Glutamatergic neuron (in vitro differentiated cells): ENCODE data around the gene MIPOL1. TPM values are rescaled to one million over a fixed set of nuclear protein-coding genes. Genes with fewer than 3 reads are reported as not detected.
"Not testable (repeated sequence)": the region's sequence is repeated elsewhere in the genome, so short reads cannot be mapped to it uniquely, and the experiment has no call there.

ENCODE experiments used
- DNase-seq: peaks from one replicate; pipeline ENCODE4 v3.0.0; 2022
- H3K27ac Mint-ChIP-seq: one replicate; pipeline ENCODE4 v1.8.0; 2020; ENCODE audit warnings: mild to moderate bottlenecking, mixed read lengths, inconsistent platforms; ENCODE audit not compliant: unreplicated experiment
- H3K27me3 Mint-ChIP-seq: one replicate; pipeline ENCODE4 v1.8.0; 2020; ENCODE audit warnings: mild to moderate bottlenecking, moderate library complexity, mixed read lengths, inconsistent platforms; ENCODE audit not compliant: unreplicated experiment
- H3K36me3 Mint-ChIP-seq: one replicate; pipeline ENCODE4 v1.8.0; 2020; ENCODE audit warnings: mild to moderate bottlenecking, mixed read lengths, inconsistent platforms; ENCODE audit not compliant: unreplicated experiment
- H3K4me1 Mint-ChIP-seq: one replicate; pipeline ENCODE4 v1.8.0; 2020; ENCODE audit warnings: mild to moderate bottlenecking, low read depth, mixed read lengths, inconsistent platforms; ENCODE audit not compliant: unreplicated experiment
- H3K4me3 Mint-ChIP-seq: one replicate; pipeline ENCODE4 v1.8.0; 2020; ENCODE audit warnings: mild to moderate bottlenecking, mixed read lengths, inconsistent platforms; ENCODE audit not compliant: unreplicated experiment
- H3K9me3 Mint-ChIP-seq: one replicate; pipeline ENCODE4 v1.8.0; 2020; ENCODE audit warnings: mild to moderate bottlenecking, moderate library complexity, mixed read lengths, inconsistent platforms; ENCODE audit not compliant: unreplicated experiment
- total RNA-seq: library from RNA; stranded (reverse); fragmentation: NEBNext Ultra II Directional; extraction: Animal tissue kit (Norgen Biotek cat#: 25700); gene quantifications from one replicate; pipeline ENCODE4 v1.2.1, GENCODE V29; 2021; ENCODE audit not compliant: unreplicated experiment
- TF ChIP-seq, protein P1 (sequence below): fragments of 200-600 bp; sonication (generic); IDR thresholded peaks from one replicate; pipeline ENCODE4 v1.5.0; 2021; ENCODE audit not compliant: partially characterized antibody, unreplicated experiment

The MIPOL1 gene
- total RNA-seq, 1 donor from 2014 or later = 14.5 TPM

DNA sequence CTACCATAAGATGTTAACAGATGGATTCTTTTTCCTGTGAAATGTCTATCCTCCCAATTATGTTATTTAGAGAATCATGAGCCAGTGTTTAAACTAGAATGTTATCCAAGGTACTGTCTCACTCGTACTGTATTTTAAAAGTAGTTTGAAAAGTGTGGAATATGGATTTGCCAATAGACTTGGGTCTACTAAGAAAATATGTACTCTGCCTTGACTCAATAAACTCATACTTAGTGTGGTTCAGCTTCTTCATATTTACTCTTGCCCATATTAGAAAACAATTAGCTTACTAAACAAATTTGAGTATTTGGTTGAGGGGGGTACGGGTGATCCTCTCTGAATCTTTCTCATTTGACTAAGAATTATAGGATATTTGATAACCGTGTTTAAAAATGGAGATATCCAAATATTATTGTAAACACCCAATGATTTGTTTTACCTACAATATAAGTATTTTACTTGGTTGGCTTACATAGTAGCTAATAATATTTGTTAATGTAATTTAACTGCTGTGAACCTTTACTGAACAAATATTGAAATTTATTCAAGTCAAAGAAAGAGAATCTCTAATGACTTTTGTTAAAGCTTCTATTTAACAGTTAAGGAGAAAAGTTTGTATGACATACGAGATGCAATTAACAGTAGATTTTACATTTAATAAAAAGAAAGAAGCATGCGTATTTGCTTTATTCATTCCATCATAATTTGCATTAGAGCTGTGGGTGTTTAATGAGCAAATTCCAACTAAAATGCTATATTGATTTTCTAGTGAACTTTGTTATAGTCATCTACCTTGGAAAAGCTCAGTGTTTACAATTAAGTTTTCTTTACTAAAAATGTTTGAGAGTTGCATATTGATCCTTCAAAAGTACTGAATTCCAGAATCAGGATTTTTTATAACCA, 81.2 kb downstream of the MIPOL1 start:
- no peaks in the 10 kb centered on the region for H3K4me1 Mint-ChIP-seq
- H3K9me3 Mint-ChIP-seq = no peaks in the 10 kb centered on the region
- H3K4me3 Mint-ChIP-seq = no peak overlapping the region
- TF ChIP-seq, protein P1, sequence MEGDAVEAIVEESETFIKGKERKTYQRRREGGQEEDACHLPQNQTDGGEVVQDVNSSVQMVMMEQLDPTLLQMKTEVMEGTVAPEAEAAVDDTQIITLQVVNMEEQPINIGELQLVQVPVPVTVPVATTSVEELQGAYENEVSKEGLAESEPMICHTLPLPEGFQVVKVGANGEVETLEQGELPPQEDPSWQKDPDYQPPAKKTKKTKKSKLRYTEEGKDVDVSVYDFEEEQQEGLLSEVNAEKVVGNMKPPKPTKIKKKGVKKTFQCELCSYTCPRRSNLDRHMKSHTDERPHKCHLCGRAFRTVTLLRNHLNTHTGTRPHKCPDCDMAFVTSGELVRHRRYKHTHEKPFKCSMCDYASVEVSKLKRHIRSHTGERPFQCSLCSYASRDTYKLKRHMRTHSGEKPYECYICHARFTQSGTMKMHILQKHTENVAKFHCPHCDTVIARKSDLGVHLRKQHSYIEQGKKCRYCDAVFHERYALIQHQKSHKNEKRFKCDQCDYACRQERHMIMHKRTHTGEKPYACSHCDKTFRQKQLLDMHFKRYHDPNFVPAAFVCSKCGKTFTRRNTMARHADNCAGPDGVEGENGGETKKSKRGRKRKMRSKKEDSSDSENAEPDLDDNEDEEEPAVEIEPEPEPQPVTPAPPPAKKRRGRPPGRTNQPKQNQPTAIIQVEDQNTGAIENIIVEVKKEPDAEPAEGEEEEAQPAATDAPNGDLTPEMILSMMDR = no peak
- H3K27me3 Mint-ChIP-seq = no peaks in the 10 kb centered on the region
- H3K36me3 Mint-ChIP-seq = no peaks in the 10 kb centered on the region
- H3K27ac Mint-ChIP-seq = no peak overlapping the region
- no peak for DNase-seq

DNA sequence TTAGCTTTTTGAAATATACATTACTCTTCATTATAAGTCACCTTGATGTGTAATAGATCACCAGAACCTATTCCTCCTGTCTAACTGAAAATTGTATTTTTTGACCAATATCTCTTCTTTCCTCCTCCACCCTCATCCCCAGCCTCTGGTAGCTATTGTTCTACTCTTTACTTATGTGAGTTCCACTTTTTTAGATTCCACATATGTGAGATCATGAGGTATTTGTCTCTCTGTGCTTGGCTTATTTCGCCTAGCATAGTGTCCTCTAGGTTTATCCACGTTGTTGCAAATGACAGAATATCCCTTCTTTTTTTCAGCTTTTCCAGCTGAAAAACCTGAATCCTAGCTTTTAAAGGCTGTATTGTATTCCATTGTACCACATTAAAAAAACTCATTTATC, 82.1 kb downstream of the MIPOL1 start:
- TF ChIP-seq, protein P1 = no peak
- H3K4me1 Mint-ChIP-seq = no peaks in the 10 kb centered on the region
- H3K4me3 Mint-ChIP-seq = no peak overlapping the region
- DNase-seq = no peak
- H3K27ac Mint-ChIP-seq = no peak overlapping the region
- H3K36me3 Mint-ChIP-seq = no peaks in the 10 kb centered on the region
- no peaks in the 10 kb centered on the region for H3K27me3 Mint-ChIP-seq
- H3K9me3 Mint-ChIP-seq = no peaks in the 10 kb centered on the region

DNA sequence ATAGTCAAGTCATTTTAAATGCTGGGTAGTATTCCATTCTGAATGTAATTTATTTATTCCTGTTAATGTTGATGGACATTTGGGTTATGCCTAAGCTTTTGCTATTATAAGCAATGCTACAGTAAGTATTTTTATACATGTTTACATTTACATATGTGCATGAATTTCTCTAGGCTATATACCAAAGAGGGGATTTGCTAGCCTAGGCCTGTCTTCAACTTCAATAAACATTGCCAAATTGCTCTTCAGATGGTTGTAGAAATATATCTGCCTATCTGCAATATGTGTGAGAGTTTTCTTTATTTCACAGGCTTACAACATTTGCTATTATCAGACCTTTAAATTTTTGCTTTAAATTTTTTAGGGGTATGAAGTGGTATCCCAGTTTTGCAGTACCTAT, 87.0 kb downstream of the MIPOL1 start:
- H3K36me3 Mint-ChIP-seq = no peaks in the 10 kb centered on the region
- no peak for DNase-seq
- no peak overlapping the region for H3K27ac Mint-ChIP-seq
- H3K27me3 Mint-ChIP-seq = no peaks in the 10 kb centered on the region
- TF ChIP-seq, protein P1 = no peak
- H3K9me3 Mint-ChIP-seq = no peaks in the 10 kb centered on the region
- no peak overlapping the region for H3K4me3 Mint-ChIP-seq
- no peaks in the 10 kb centered on the region for H3K4me1 Mint-ChIP-seq

DNA sequence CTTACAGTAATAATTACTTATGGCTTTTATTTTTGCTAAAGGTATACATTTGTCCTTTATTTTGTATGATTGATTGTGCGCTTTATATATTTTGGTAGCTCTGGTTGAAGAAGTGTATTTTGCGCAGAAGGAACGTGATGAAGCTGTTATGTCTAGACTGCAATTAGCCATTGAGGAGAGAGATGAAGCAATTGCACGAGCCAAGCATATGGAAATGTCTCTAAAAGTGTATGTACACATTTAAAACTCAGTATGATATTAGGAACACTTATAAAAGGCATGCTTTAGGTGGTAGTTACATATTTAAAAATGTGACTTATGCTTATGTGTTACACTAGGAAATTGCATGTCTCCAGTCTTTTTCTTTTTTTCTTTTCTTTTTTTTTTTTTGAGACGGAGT, 87.5 kb downstream of the MIPOL1 start:
- H3K4me3 Mint-ChIP-seq = no peak overlapping the region
- H3K4me1 Mint-ChIP-seq = no peaks in the 10 kb centered on the region
- H3K36me3 Mint-ChIP-seq = no peaks in the 10 kb centered on the region
- DNase-seq = no peak
- TF ChIP-seq, protein P1 = no peak
- no peak overlapping the region for H3K27ac Mint-ChIP-seq
- no peaks in the 10 kb centered on the region for H3K9me3 Mint-ChIP-seq
- H3K27me3 Mint-ChIP-seq = no peaks in the 10 kb centered on the region

DNA sequence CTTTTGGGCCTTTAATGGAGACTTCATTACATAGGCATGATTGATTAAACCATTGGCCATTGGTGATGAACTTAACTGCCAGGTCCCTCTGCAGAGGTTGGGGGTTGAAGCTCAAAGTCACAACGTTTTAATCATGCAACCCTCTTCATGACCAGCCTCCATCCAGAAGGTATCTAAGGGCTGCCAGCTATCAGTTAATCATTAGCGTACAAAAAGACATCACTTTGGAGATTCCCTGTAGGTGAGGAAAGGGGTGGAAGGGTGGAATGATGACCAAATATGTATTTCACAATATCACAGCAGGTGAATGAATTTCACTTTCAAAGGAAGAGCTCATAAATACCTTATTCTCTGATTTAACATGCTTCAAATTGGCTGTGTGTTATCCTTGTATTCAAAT, 92.0 kb downstream of the MIPOL1 start:
- Mint-ChIP-seq H3K4me1 (no peaks in the 10 kb centered on the region), H3K4me3 (no peak overlapping the region), H3K9me3 (peaks cover 3% of the 10 kb centered on the region), H3K36me3 (peaks cover 4% of the 10 kb centered on the region), H3K27me3 (no peaks in the 10 kb centered on the region), H3K27ac (no peak overlapping the region)
- no peak for DNase-seq
- TF ChIP-seq, protein P1 = no peak

DNA sequence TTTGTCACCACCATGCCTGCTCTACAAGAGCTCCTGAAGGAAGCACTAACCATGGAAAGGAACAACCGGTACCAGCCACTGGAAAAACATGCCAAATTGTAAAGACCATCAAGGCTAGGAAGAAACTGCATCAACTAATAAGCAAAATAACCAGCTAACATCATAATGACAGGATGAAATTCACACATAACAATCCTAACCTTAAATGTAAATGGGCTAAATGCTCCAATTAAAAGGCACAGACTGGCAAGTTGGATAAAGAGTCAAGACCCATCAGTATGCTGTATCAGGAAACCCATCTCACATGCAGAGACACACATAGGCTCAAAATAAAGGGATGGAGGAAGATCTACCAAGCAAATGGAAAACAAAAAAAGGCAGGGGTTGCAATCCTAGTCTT, 97.5 kb downstream of the MIPOL1 start:
- H3K36me3 Mint-ChIP-seq, H3K4me3 Mint-ChIP-seq, DNase-seq, H3K9me3 Mint-ChIP-seq, H3K27ac Mint-ChIP-seq, H3K4me1 Mint-ChIP-seq, H3K27me3 Mint-ChIP-seq: not testable (repeated sequence)
